K562 (cell line): ENCODE data around the gene TMEM135. TPM values are rescaled to one million over a fixed set of nuclear protein-coding genes. Genes with fewer than 3 reads are reported as not detected.

ENCODE experiments used
- ATAC-seq: fragments of 200-7000 bp; cut with Tn5 transposase; 3 replicates; pipeline ENCODE4 v1.9.1; 2020; ENCODE audit warnings: moderate library complexity
- BruUV-seq: library from RNA; stranded (reverse); fragments of 400-500 nt; replicated peaks from 2 replicates; lab custom pipeline; 2021; lab: Mats Ljungman, UMichigan
- CTCF ChIA-PET: fragments of 300-600 bp; formaldehyde crosslinking; extraction: SDS; loops from one replicate; lab custom pipeline; 2021; ENCODE audit warnings: low intra/inter-chr PET ratio; lab: Yijun Ruan, JAX
- POLR2A ChIA-PET: fragments of 300-600, 350-650 bp; sonication (Branson Sonifier 250); formaldehyde crosslinking; extraction: SDS; loops from one replicate; lab custom pipeline; 2021; ENCODE audit warnings: antibody characterized with exemption, inconsistent platforms; lab: Yijun Ruan, JAX
- DNase-seq, 4 experiments: peaks; one replicate each; pipeline versions ENCODE4 v3.0.0 to v3.0.0-alpha.2; 2011 to 2018; ENCODE audit warnings: low spot score in 3 of 4, mixed read lengths in 3 of 4; ENCODE audit errors: extremely low read depth in 1 of 4
- FAIRE-seq: peaks from 2 replicates; lab custom pipeline; 2011; peaks lifted over from hg19 to GRCh38; lab: Jason Lieb, UNC
- H2AFZ ChIP-seq: 2 replicates; pipeline ENCODE4 v1.6.0; 2011; ENCODE audit warnings: low read depth, low read length, control low read depth, inconsistent platforms
- H3K27ac ChIP-seq: fragments of 200-600 bp; 3 replicates; pipeline ENCODE4 v1.8.0; 2011; ENCODE audit warnings: low read depth, mild to moderate bottlenecking, control low read depth, inconsistent platforms, low read length, moderate library complexity, mixed read lengths; ENCODE audit errors: extremely low read depth
- H3K27me3 ChIP-seq, 2 experiments: fragments of 300-600 bp in 1 of 2; 2 replicates in 1 of 2; 3 replicates in 1 of 2; pipeline versions ENCODE4 v1.6.0 to v1.8.0; 2011; ENCODE audit warnings: inconsistent platforms in 2 of 2, low read length in 2 of 2, mild to moderate bottlenecking in 1 of 2, mixed read lengths in 1 of 2, moderate library complexity in 1 of 2; ENCODE audit not compliant: control insufficient read depth in 2 of 2, insufficient read depth in 2 of 2
- H3K36me3 ChIP-seq: fragments of 300-600 bp; 3 replicates; pipeline ENCODE4 v1.8.0; 2011; ENCODE audit warnings: mild to moderate bottlenecking, low read length, inconsistent platforms; ENCODE audit not compliant: control insufficient read depth, insufficient read depth
- H3K4me1 ChIP-seq, 2 experiments: fragments of 200-600 bp in 1 of 2; replicated peaks in 1 of 2; 2 replicates in 1 of 2; 3 replicates in 1 of 2; pipeline versions ENCODE4 v1.5.1 to v1.8.0; 2011; ENCODE audit warnings: inconsistent platforms in 2 of 2, low read length in 2 of 2, mild to moderate bottlenecking in 1 of 2, mixed read lengths in 1 of 2, moderate library complexity in 1 of 2; ENCODE audit not compliant: control insufficient read depth in 2 of 2, insufficient read depth in 2 of 2
- H3K4me2 ChIP-seq: 2 replicates; pipeline ENCODE4 v1.6.1; 2011; ENCODE audit warnings: low read length, control low read depth, inconsistent platforms, mixed read lengths; ENCODE audit not compliant: insufficient read depth
- H3K4me3 ChIP-seq: fragments of 200-600 bp; sonication (generic), shearing (Covaris generic); 2 replicates; pipeline ENCODE4 v1.5.1; 2016; ENCODE audit warnings: control low read depth, inconsistent platforms
- H3K79me2 ChIP-seq: fragments of 200-600 bp; 3 replicates; pipeline ENCODE4 v1.8.0; 2011; ENCODE audit warnings: low read length, inconsistent platforms; ENCODE audit not compliant: control insufficient read depth, insufficient read depth
- H3K9ac ChIP-seq, 2 experiments: 2 replicates each; pipeline versions ENCODE4 v1.6.0 to v1.6.1; 2011; ENCODE audit warnings: low read depth in 2 of 2, low read length in 2 of 2, control low read depth in 1 of 2, inconsistent platforms in 1 of 2, mild to moderate bottlenecking in 1 of 2, mixed read lengths in 1 of 2; ENCODE audit not compliant: insufficient read depth in 1 of 2
- H3K9me1 ChIP-seq: one replicate; pipeline ENCODE4 v1.6.0; 2011; ENCODE audit warnings: inconsistent platforms, mild to moderate bottlenecking, low read length, moderate library complexity; ENCODE audit not compliant: control insufficient read depth, insufficient read depth
- H3K9me3 ChIP-seq: replicated peaks from 2 replicates; pipeline ENCODE4 v1.5.1; 2011; ENCODE audit warnings: low read depth, low read length, inconsistent platforms; ENCODE audit not compliant: control insufficient read depth, insufficient read depth
- H4K20me1 ChIP-seq: replicated peaks from 2 replicates; pipeline ENCODE4 v1.6.1; 2011; ENCODE audit warnings: low read length, inconsistent platforms, mixed read lengths; ENCODE audit not compliant: control insufficient read depth, insufficient read depth
- DACH1 ChIP-seq: fragments of 450-650 bp; IDR thresholded peaks from 2 replicates; pipeline ENCODE4 v1.6.1; 2018; ENCODE audit not compliant: partially characterized antibody
- HLTF ChIP-seq: fragments of 450-650 bp; IDR thresholded peaks from 2 replicates; pipeline ENCODE4 v1.6.1; 2016
- HSF4 ChIP-seq: fragments of 250-450 bp; sonication (Bioruptor Pico); IDR thresholded peaks from 2 replicates; pipeline ENCODE4 v2.1.2; 2022; ENCODE audit warnings: mild to moderate bottlenecking, moderate library complexity, borderline replicate concordance
- LEF1 ChIP-seq: fragments of 450-650 bp; IDR thresholded peaks from 2 replicates; pipeline ENCODE4 v1.6.1; 2016; ENCODE audit warnings: mild to moderate bottlenecking
- MAFK ChIP-seq: IDR thresholded peaks from 2 replicates; pipeline ENCODE4 v1.6.1; 2011; ENCODE audit warnings: low read length, improper control_type of control experiment
- MCM7 ChIP-seq, 2 experiments: fragments of 450-650 bp; IDR thresholded peaks; 2 replicates each; pipeline ENCODE4 v1.6.1; 2016 to 2018
- POLR3A ChIP-seq: IDR thresholded peaks from 2 replicates; pipeline ENCODE4 v1.6.1; 2011; ENCODE audit warnings: borderline replicate concordance, mild to moderate bottlenecking, moderate library complexity; ENCODE audit not compliant: insufficient read length, insufficient read depth; ENCODE audit errors: extremely low read depth
- RB1 ChIP-seq: fragments of 450-650 bp; IDR thresholded peaks from 2 replicates; pipeline ENCODE4 v1.6.1; 2017; ENCODE audit warnings: low read depth, mild to moderate bottlenecking
- RBM34 ChIP-seq: fragments of 200-400 bp; formaldehyde crosslinking; IDR thresholded peaks from 2 replicates; pipeline ENCODE4 v1.6.1; 2018; ENCODE audit warnings: low read length, borderline replicate concordance; ENCODE audit not compliant: insufficient read depth
- SNIP1 ChIP-seq: fragments of 450-650 bp; IDR thresholded peaks from 2 replicates; pipeline ENCODE4 v1.7.1; 2017; ENCODE audit warnings: low read depth, mild to moderate bottlenecking
- STAT5B ChIP-seq: fragments of 250-450 bp; sonication (Bioruptor Pico); IDR thresholded peaks from 2 replicates; pipeline ENCODE4 v1.8.0; 2021; ENCODE audit warnings: mild to moderate bottlenecking, inconsistent platforms
- STAT6 ChIP-seq: sonication (generic); formaldehyde crosslinking; IDR thresholded peaks from 2 replicates; pipeline ENCODE4 v1.8.1; 2023; ENCODE audit warnings: mild to moderate bottlenecking, missing genetic modification reagents
- ZKSCAN1 ChIP-seq: fragments of 150-350 bp; IDR thresholded peaks from 2 replicates; pipeline ENCODE4 v1.6.1; 2016; ENCODE audit warnings: low read depth, low read length
- ZNF561 ChIP-seq: fragments of 450-650 bp; formaldehyde crosslinking; conservative IDR thresholded peaks from 2 replicates; pipeline ENCODE4 v1.4.0; 2020; ENCODE audit warnings: mild to moderate bottlenecking, moderate library complexity
- WGBS: fragments of 100-300 bp; shearing (Covaris generic); methylation state at CpG from one replicate; pipeline ENCODE4 v1.1.6; 2016; ENCODE audit warnings: low coverage, mixed read lengths; ENCODE audit not compliant: insufficient coverage; ENCODE audit errors: missing lambda C conversion rate; 5-methylcytosine and 5-hydroxymethylcytosine counted together
- in situ Hi-C: fragments of 300-500 bp; cut with MboI; formaldehyde crosslinking; loops from 4 replicates; pipeline ENCODE4 v1.15.0; 2018; ENCODE audit warnings: inconsistent platforms, mixed read lengths
- intact Hi-C: fragments of 100-400 bp; cut with micrococcal nuclease; formaldehyde crosslinking; loops from 2 replicates; pipeline ENCODE4 v1.14.2; 2022
- polyA plus RNA-seq, 8 experiments: library from polyadenylated mRNA; depleted of rRNA in 4 of 8; stranded (reverse) in 5 of 8; unstranded in 3 of 8; fragments of >200 nt; fragmentation: Nextera tagmentation in 2 of 8; fragmentation: Illumina TruSeq in 1 of 8; extraction: Ambion mirVana in 2 of 8; extraction: Trizol in 1 of 8; gene quantifications; 2 replicates each; pipeline versions ENCODE4 v1.2.1 to v1.2.3, GENCODE V29; 2011 to 2014; ENCODE audit warnings: inconsistent platforms in 1 of 8, missing spikeins in 1 of 8
- total RNA-seq, 7 experiments: library from RNA; depleted of rRNA in 6 of 7; stranded (reverse); fragments of >200 nt in 6 of 7; fragmentation: Illumina TruSeq in 2 of 7; extraction: Trizol in 2 of 7; gene quantifications; 2 replicates each; pipeline versions ENCODE4 v1.2.1 to v1.2.3, GENCODE V29; 2011 to 2021; ENCODE audit warnings: low replicate concordance in 1 of 7
- TF ChIP-seq, protein P1 (sequence below), 3 experiments: fragments of 200-800 bp in 1 of 3; sonication (Bioruptor generic) in 1 of 3; sonication (generic) in 1 of 3; formaldehyde crosslinking in 1 of 3; IDR thresholded peaks; 2 replicates each; pipeline versions ENCODE4 v1.6.1 to v1.8.0; 2016 to 2022; ENCODE audit warnings: mild to moderate bottlenecking in 2 of 3, missing compliant biosample characterization in 2 of 3, missing genetic modification characterization in 2 of 3, missing genetic modification reagents in 1 of 3
- TF ChIP-seq, protein P2 (sequence below): fragments of 150-350 bp; IDR thresholded peaks from 2 replicates; pipeline ENCODE4 v1.6.1; 2014; ENCODE audit warnings: low read depth, mild to moderate bottlenecking, low read length, borderline replicate concordance

Gene TMEM135
- total and polyA plus RNA-seq, 9 of the 15 experiments (the other 6 are each of a cell fraction or from before 2014, with no cell fraction given) = 17.3 to 53.6 (median 24.9) TPM

- TF ChIP-seq STAT6 (CRISPR knock-in tag) (no peak), HSF4 (CRISPR knock-in tag) (no peak), HLTF (no peak), SNIP1 (no peak), DACH1 (no peak), MAFK (no peak), LEF1 (no peak)
- TF ChIP-seq, protein P1, sequence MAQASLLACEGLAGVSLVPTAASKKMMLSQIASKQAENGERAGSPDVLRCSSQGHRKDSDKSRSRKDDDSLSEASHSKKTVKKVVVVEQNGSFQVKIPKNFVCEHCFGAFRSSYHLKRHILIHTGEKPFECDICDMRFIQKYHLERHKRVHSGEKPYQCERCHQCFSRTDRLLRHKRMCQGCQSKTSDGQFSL (CRISPR knock-in tag; IDR thresholded peaks at IDR 0.05) = no peak
- TF ChIP-seq, protein P1 (tag; IDR thresholded peaks at IDR 0.05) = no peak
Observed at GRCh38 chr11:87235366-87235765, 197.6 kb downstream of the TMEM135 start (continued).

DNA sequence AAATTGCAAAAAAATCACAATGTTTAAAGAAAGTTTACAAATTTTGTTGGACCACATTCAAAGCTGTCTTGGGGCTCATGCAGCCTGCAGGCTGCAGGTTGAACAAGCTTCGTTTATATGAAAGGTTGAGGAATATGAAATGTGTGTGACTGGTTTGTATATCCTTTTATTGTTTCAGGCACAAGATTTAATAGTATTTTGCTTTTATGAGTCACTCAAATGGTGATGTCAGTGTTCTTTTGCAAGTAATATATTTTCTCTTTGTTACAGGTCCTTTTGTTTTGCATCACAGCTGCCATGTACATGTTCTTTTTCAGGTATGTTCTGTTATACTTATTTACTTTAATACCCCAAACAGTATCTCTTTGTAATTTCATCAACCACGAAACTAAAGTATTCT, 198.6 kb downstream of the TMEM135 start:
- Histone ChIP-seq H3K27ac (no peak overlapping the region), H3K9me1 (no peaks in the 10 kb centered on the region), H3K79me2 (no peaks in the 10 kb centered on the region), H3K36me3 (no peaks in the 10 kb centered on the region), H3K4me3 (no peak overlapping the region), H3K4me2 (no peak overlapping the region), H3K9ac (no peak overlapping the region), H2AFZ (no peak overlapping the region), H3K27me3 (no peaks in the 10 kb centered on the region), H3K4me1 (no peaks in the 10 kb centered on the region), H3K9me3 (peaks cover 8% of the 10 kb centered on the region), H4K20me1 (no peaks in the 10 kb centered on the region)
- BruUV-seq = no TSS peak
- intact Hi-C loops = no loop called here
- in situ Hi-C loops = no loop called here
- no peak for DNase-seq
- ChIA-PET POLR2A (interaction anchor here (0.7 to 0.8 kb wide), 2 partner anchors 10 to 311 kb away, joined by 4 read pairs; no protein-coding TSS in a partner anchor), CTCF (no interaction called here)
- ATAC-seq = no peak
- no peak for FAIRE-seq
- WGBS = 50% methylated on average over 2 of the region's 2 CpGs
- TF ChIP-seq MCM7 (IDR thresholded peaks at IDR 0.05) = no peak
- no peak for TF ChIP-seq RBM34
- no peak for TF ChIP-seq STAT5B
- TF ChIP-seq RB1 = no peak
- TF ChIP-seq, protein P2, sequence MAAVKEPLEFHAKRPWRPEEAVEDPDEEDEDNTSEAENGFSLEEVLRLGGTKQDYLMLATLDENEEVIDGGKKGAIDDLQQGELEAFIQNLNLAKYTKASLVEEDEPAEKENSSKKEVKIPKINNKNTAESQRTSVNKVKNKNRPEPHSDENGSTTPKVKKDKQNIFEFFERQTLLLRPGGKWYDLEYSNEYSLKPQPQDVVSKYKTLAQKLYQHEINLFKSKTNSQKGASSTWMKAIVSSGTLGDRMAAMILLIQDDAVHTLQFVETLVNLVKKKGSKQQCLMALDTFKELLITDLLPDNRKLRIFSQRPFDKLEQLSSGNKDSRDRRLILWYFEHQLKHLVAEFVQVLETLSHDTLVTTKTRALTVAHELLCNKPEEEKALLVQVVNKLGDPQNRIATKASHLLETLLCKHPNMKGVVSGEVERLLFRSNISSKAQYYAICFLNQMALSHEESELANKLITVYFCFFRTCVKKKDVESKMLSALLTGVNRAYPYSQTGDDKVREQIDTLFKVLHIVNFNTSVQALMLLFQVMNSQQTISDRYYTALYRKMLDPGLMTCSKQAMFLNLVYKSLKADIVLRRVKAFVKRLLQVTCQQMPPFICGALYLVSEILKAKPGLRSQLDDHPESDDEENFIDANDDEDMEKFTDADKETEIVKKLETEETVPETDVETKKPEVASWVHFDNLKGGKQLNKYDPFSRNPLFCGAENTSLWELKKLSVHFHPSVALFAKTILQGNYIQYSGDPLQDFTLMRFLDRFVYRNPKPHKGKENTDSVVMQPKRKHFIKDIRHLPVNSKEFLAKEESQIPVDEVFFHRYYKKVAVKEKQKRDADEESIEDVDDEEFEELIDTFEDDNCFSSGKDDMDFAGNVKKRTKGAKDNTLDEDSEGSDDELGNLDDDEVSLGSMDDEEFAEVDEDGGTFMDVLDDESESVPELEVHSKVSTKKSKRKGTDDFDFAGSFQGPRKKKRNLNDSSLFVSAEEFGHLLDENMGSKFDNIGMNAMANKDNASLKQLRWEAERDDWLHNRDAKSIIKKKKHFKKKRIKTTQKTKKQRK = no peak
- TF ChIP-seq ZKSCAN1 = no peak
- no peak for TF ChIP-seq ZNF561 (CRISPR knock-in tag)
- TF ChIP-seq POLR3A = no peak
